GM18867 (cell line): ENCODE results near the gene OPN3.

Source experiments
- ATAC-seq: cut with Tn5 transposase; IDR thresholded peaks from one replicate; pipeline ENCODE4 v1.9.1; 2021; ENCODE audit warnings: mild to moderate bottlenecking, moderate library complexity; ENCODE audit not compliant: unreplicated experiment

Gene OPN3

DNA sequence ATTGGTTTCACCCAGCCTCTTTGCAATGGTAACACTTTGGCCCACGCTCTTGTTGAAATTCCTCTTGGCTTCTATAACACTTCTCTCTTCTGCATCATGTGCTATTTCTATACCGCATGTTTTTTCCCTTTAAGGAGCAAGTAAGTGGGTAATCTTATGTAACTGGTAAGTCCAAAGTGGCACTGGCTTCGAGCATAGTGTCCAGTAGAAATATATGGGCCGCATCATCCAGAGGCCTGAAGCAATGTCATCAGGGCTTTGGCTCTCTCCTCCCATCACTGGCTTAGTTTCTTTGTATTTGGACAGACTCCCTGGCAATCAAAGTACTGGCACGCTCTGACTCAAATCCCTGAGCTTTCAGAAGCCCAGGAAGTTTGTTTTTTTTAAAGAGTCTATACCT, 17.5 kb downstream of the OPN3 start:
- ATAC-seq = no peak

DNA sequence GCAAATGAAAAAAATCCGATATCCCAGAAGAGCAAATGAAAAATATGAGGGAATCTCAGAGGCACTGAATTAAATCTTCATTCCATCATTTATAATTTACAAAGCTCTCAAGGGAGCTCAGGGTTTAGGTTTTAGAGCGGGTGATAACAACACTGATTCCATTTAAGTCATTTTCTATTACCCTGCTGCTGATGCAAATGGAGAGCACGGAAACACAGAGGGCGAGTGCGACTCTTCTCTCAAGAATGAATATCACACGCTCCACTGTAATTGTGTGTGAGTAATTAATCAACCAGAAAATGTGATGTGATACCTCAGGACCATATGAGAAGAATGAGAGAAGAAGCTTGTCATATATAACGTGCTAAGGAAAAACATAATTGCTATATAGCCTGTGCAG, 22.7 kb downstream of the OPN3 start:
- ATAC-seq = no peak

- ATAC-seq = no peak
Measured at GRCh38 chr1:241615043-241615974, 24.9 kb downstream of the OPN3 start.

- ATAC-seq = no peak
Measured at GRCh38 chr1:241614572-241614971, 25.6 kb downstream of the OPN3 start.

DNA sequence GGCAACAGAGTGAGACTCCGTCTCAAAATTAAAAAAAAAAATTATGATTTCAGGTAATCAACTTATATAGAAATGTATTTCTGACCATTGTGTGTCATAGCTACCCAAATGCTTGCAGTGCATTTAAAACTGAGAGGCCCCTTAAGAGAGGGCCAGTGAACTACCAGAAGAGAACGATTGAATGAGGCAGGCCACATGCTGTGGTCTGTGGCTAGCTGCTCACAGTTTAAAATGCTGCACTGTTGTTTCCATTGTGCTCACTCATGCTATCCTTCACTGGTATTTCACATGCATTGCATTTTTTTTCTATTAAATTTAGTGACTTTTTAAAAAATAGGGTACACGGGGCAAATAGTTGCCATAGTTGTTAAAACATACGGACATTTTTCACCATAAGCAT, 26.0 kb downstream of the OPN3 start:
- ATAC-seq = no peak

DNA sequence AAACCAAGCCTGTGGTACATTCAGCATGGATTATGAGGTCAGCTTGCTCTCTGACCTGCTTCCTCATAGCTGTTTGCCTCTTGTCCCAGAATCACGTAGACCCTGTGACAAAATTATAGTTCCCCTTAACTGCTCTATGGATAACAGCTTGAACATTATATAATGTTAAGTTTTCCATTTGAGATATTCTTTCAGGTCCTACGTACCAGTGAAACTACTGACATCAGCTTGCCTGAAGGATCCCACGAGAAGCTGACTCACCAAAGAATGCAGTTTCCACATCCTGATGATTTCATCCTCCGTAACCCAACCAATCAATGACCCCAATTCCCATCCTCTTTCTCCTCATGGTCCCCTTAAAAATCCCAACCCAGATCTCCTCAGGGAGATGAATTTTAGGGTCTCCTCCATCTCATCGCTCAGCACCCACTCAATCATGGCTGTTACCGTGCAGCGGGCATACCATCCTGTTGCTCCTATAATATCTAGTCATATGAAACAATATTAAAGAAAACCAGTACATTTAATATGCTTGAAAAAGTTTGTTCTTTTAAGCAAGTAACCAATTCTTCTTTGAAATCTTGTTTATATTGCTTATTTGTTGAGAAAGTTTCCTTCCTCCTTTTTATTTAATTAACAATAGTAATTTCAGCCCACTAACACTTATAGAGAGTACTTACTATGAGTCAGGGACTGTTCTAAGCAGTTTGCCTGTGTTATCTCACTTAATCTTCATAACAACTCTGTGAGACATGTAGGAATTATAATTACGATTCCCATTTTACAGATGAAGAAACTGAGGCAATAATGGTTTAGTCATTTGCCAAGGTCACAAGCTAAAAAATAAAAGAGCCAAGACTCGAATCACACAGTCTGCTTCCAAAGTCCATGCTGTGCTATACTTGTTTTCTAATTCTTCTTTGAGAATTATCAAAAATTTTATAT, 27.4 kb downstream of the OPN3 start:
- ATAC-seq = no peak

DNA sequence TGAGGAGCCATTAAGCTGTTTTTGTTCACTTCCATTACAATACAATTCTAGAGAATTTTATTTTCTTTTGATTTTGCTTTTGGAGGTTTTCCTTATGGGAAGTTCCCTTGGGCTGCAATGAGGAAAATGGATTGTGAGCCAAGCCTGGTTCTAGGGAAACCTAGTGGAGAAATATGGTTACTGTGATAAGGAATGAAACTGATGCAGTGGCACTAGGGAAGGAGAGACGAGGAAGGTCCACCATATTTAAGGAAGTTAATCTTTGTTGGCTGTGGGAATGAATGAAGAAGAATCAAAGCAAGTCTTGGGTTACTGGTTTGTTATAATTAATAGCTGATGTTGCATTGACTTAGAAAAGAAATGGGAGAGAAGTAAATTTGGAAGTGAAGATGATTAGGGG, 28.4 kb downstream of the OPN3 start:
- no peak for ATAC-seq

GRCh38 chr1:241611063-241611462, 29.1 kb downstream of the OPN3 start:
- ATAC-seq = peak; percentile 91

- no peak for ATAC-seq
Measured at GRCh38 chr1:241610056-241610815, 29.9 kb downstream of the OPN3 start.

DNA sequence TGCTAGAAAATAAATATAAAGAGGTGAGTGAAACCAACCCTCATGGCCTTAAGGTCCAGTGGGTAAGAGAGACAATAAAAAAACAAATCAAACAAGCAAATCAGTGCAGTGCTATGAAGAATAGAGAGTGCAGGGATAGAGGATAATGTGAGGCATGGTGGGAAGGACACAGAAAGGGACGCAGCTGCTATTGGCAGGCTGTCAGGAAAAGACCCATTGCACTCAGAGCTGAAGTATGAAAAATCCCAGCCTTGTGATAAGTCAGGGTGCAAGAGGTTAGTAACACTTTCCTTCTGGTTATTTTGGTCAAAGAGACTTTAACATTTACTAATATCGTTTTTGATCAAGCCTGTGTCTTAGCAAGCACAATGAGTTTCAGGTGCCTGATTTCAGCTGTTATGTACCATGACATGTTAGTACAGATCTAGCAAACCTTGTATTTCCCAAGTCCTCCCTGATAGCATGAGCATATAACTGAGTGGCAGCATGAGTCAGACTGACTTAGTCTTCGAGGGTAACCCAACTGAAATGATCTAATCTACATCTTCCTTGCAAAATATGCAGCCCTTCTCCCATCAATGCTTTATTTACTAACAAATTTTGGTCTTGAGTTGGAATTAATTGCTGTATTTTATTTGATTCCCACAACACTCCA, 31.7 kb downstream of the OPN3 start:
- ATAC-seq = no peak

DNA sequence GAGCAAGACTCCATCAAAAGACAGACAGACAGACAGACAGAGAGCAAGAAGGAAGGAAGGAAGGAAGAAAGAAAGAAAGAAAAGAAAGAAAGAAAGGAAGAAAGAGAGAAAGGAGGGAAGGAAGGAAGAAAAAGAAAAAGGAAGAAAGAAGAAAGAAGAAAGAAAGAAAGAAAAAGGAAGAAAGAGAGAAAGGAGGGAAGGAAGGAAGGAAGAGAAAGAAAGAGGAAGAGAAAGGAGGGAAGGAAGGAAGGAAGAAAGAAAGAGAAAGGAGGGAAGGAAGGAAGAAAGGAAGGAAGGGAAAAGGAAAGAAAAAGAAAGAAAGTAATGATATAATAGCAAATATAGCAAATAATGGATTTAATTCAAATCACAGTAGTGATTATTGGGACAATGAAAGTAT, 32.7 kb downstream of the OPN3 start:
- ATAC-seq = no peak

GRCh38 chr1:241606544-241606943, 33.6 kb downstream of the OPN3 start:
- ATAC-seq = no peak

DNA sequence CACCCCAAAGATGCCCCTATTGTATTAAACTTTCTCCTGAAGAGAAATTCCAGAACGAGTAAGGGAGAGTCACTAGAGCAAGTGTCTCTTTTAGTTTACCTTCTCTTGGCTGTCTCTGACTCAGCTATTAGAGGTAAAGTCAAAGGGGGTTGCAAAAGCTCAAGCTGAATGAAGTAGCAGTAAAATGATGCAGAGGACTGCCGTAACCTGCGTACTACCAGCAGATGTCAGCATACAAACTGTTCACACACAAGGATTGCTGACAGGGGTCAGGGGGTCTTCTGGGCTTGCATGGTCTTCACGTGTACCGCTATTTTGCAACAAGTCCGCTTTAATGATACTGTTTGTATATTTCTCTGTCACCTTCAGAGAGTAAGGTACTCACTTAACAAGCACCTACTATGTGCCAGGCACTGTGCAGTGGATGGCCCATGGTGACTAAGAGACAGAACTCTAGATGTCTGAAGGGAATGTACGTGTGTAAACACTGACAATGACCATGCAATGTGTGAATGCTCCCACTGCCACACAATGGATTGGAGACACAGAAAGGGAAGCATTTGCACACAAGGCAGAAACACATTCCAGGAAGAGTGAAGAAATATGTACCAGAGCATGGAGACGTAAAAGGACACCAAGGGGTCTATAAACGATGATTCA, 34.9 kb downstream of the OPN3 start:
- ATAC-seq = no peak

DNA sequence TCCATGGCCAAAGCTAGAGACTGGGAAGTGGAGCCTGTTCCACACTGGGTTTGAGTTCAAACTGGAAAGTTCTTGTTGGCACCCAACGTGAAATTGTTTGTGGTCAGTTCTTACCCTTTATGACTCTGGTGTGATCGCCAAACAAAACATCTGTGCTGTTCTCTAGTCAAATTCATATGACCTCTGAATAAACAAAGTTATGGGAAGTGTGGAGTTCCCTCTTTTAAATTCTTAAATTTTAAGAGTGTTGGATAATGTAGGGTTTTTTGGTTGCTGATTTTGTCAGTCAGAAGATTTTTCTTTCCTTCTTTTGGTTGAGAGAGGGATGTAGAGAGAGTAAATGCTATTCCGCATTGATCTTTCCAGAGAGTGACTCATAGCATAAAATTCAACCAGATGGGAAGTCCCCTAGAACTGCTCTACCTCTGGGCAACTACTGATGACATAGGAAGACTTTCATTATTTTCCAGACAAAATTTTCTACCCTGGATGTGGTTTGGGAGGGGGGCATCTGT, 36.4 kb downstream of the OPN3 start:
- ATAC-seq = no peak

DNA sequence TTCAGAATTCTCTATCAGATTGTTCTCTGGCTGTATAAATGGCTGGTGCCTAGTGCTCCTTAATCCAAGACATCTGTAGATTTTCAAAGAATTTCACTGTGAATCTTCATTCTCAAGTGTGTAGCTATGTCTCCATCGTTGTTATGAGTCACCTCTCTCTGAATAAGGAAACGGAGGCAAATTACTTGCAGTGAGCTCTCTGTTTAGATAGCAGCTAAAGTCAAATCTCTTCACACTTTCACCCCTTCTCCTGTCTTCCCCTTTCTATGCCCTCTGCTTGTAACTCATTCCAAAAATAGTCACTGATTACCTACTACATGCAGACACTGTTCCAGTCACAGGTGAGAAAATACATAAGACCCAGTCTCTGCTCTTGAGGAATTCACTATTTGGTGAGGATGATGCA, 39.7 kb downstream of the OPN3 start:
- peak; percentile 95 for ATAC-seq

DNA sequence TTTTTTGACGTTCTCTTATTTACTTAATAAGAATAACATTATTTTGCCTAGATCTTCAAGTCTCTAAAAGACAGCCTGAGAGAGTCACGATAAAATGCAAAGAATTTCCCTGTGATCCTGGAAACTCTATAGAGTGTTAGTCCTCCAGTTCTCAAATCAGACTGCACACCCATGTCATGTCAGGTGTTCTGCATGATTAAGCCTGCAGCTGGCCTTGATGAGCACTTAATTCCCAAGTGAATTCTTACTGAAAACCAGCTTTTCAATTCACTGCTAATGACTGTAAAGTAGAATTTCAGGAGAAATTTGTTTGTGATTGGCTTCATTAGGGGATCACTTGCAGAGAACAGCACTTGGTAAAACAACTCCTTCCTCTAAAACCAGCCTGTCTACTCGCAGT, 41.9 kb downstream of the OPN3 start:
- no peak for ATAC-seq

DNA sequence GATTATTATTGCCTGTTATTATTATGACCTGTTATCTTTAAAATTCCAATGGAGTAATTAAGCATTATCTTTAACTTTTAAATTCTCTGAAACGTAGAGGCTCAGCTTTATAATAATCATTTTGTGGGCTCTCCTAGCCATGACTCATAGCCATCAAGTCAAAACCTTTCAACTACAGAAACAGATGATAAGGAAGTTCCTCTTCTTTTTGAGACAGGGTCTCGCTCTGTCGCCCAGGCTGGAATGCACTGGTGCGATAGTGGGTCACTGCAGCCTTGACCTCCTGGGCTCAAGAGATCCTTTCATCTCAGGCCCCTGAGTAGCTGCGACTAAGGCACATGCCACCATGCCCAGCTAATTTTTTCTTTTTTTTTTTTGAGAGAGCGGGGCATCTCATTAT, 43.5 kb downstream of the OPN3 start:
- ATAC-seq = no peak

DNA sequence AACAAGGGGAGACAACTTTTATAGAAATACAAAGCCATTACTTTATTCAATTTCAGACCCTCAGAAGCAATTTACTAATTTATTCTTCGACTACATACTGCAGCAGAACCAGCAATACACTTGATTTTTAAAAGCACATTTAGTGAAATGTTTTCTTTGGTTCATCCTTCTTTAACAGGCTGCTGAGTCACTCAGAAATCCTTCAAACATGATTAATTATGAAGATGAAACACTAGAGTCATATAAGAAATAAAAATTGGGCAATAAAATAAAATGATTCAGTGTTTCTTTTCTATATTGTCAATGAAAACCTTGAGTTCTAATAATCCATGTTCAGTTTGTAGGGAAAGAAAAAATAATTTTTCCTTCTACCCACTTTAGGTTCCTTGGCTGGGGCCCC, 47.0 kb downstream of the OPN3 start:
- ATAC-seq = no peak

- peak; percentile 67 for ATAC-seq
Measured at GRCh38 chr1:241592273-241592958, 47.8 kb downstream of the OPN3 start.
